H9 (cell line): ENCODE results near the gene ZCCHC7. TPM values are rescaled to one million over a fixed set of nuclear protein-coding genes. Genes with fewer than 3 reads are reported as not detected.

Source experiments
- DNase-seq: peaks from one replicate; pipeline ENCODE4 v3.0.0-alpha.2; 2017
- H2AFZ ChIP-seq: one replicate; pipeline ENCODE4 v1.6.1; 2013; ENCODE audit warnings: mild to moderate bottlenecking, low read length, control low read depth, moderate library complexity
- H2AK5ac ChIP-seq: 2 replicates; pipeline ENCODE4 v1.6.1; 2013; ENCODE audit warnings: low read length, control low read depth, mixed read lengths; ENCODE audit not compliant: insufficient read length
- H2BK120ac ChIP-seq: one replicate; pipeline ENCODE4 v1.6.1; 2013; ENCODE audit warnings: low read depth, mild to moderate bottlenecking, low read length, control low read depth, inconsistent platforms; ENCODE audit not compliant: poor library complexity, severe bottlenecking
- H2BK12ac ChIP-seq: 2 replicates; pipeline ENCODE4 v1.6.1; 2013; ENCODE audit warnings: low read length, control low read depth, mixed read lengths, low read depth; ENCODE audit not compliant: insufficient read length
- H2BK15ac ChIP-seq: 2 replicates; pipeline ENCODE4 v1.6.1; 2013; ENCODE audit warnings: low read depth, low read length, control low read depth
- H2BK20ac ChIP-seq: one replicate; pipeline ENCODE4 v1.6.1; 2013; ENCODE audit warnings: low read depth, mild to moderate bottlenecking, low read length, control low read depth, inconsistent platforms; ENCODE audit not compliant: poor library complexity, severe bottlenecking
- H2BK5ac ChIP-seq: 2 replicates; pipeline ENCODE4 v1.6.1; 2013; ENCODE audit warnings: low read length, control low read depth, mixed read lengths; ENCODE audit not compliant: insufficient read length
- H3K14ac ChIP-seq: 2 replicates; pipeline ENCODE4 v1.6.1; 2013; ENCODE audit warnings: low read length, control low read depth; ENCODE audit not compliant: insufficient read depth
- H3K18ac ChIP-seq: 2 replicates; pipeline ENCODE4 v1.6.1; 2013; ENCODE audit warnings: low read depth, mild to moderate bottlenecking, mixed read lengths, low read length, control low read depth; ENCODE audit not compliant: insufficient read length
- H3K23ac ChIP-seq: 2 replicates; pipeline ENCODE4 v1.6.1; 2013; ENCODE audit warnings: low read length, control low read depth, mixed read lengths, low read depth; ENCODE audit not compliant: insufficient read length
- H3K23me2 ChIP-seq: 2 replicates; pipeline ENCODE4 v1.6.1; 2013; ENCODE audit warnings: low read depth, mild to moderate bottlenecking, mixed read lengths, low read length, control low read depth; ENCODE audit not compliant: insufficient read length, poor library complexity, severe bottlenecking
- H3K27ac ChIP-seq: 2 replicates; pipeline ENCODE4 v1.5.1; 2013; ENCODE audit warnings: low read length, control low read depth, mixed read lengths, low read depth; ENCODE audit not compliant: insufficient read length
- H3K27me3 ChIP-seq: 2 replicates; pipeline ENCODE4 v1.6.1; 2013; ENCODE audit warnings: low read length, control low read depth, inconsistent platforms; ENCODE audit not compliant: insufficient read depth
- H3K4ac ChIP-seq: 2 replicates; pipeline ENCODE4 v1.6.1; 2013; ENCODE audit warnings: low read depth, mild to moderate bottlenecking, control low read depth, inconsistent platforms, low read length, moderate library complexity
- H3K4me1 ChIP-seq: 2 replicates; pipeline ENCODE4 v1.6.1; 2013; ENCODE audit warnings: low read length, control low read depth, inconsistent platforms; ENCODE audit not compliant: insufficient read depth
- H3K4me2 ChIP-seq: 2 replicates; pipeline ENCODE4 v1.6.1; 2013; ENCODE audit warnings: low read length, control low read depth, mixed read lengths; ENCODE audit not compliant: insufficient read length, insufficient read depth
- H3K56ac ChIP-seq: 2 replicates; pipeline ENCODE4 v1.6.1; 2013; ENCODE audit warnings: low read depth, mild to moderate bottlenecking, mixed read lengths, low read length, control low read depth; ENCODE audit not compliant: insufficient read length
- H3K79me1 ChIP-seq: 2 replicates; pipeline ENCODE4 v1.6.1; 2013; ENCODE audit warnings: low read depth, mild to moderate bottlenecking, moderate library complexity, low read length, control low read depth, inconsistent platforms; ENCODE audit not compliant: insufficient read depth, poor library complexity, severe bottlenecking
- H3K79me2 ChIP-seq: 2 replicates; pipeline ENCODE4 v1.6.1; 2013; ENCODE audit warnings: low read length, control low read depth, inconsistent platforms; ENCODE audit not compliant: insufficient read depth
- H3K9ac ChIP-seq: 2 replicates; pipeline ENCODE4 v1.6.1; 2013; ENCODE audit warnings: low read length, control low read depth, mixed read lengths; ENCODE audit not compliant: insufficient read length; ENCODE audit errors: extremely low read depth
- H3K9me3 ChIP-seq: one replicate; pipeline ENCODE4 v1.6.1; 2013; ENCODE audit warnings: low read depth, low read length, inconsistent platforms; ENCODE audit not compliant: control insufficient read depth
- H3T11ph ChIP-seq: one replicate; pipeline ENCODE4 v1.6.1; 2013; ENCODE audit warnings: mild to moderate bottlenecking, low read length, control low read depth, inconsistent platforms
- H4K20me1 ChIP-seq: one replicate; pipeline ENCODE4 v1.6.1; 2013; ENCODE audit not compliant: control insufficient read depth, insufficient read length, insufficient read depth
- H4K5ac ChIP-seq: 2 replicates; pipeline ENCODE4 v1.6.1; 2013; ENCODE audit warnings: low read depth, mild to moderate bottlenecking, mixed read lengths, low read length, control low read depth; ENCODE audit not compliant: insufficient read length
- H4K8ac ChIP-seq: replicated peaks from 2 replicates; pipeline ENCODE4 v1.6.1; 2013; ENCODE audit warnings: low read length, control low read depth, mixed read lengths, low read depth; ENCODE audit not compliant: insufficient read length
- H4K91ac ChIP-seq: 2 replicates; pipeline ENCODE4 v1.6.1; 2013; ENCODE audit warnings: low read depth, mild to moderate bottlenecking, moderate library complexity, mixed read lengths, low read length, control low read depth; ENCODE audit not compliant: insufficient read length
- H3K27ac Mint-ChIP-seq, 3 experiments: 2 replicates in 2 of 3; 3 replicates in 1 of 3; pipeline ENCODE4 v1.8.0; 2020 to 2021; ENCODE audit warnings: mixed read lengths in 3 of 3, mild to moderate bottlenecking in 1 of 3, moderate library complexity in 1 of 3
- H3K27me3 Mint-ChIP-seq: 2 replicates; pipeline ENCODE4 v1.8.0; 2021; ENCODE audit warnings: low read depth, mild to moderate bottlenecking, moderate library complexity, mixed read lengths
- H3K36me3 Mint-ChIP-seq, 3 experiments: 2 replicates in 2 of 3; 3 replicates in 1 of 3; pipeline ENCODE4 v1.8.0; 2020 to 2021; ENCODE audit warnings: low read depth in 3 of 3, mixed read lengths in 3 of 3; ENCODE audit not compliant: insufficient read depth in 1 of 3
- H3K4me1 Mint-ChIP-seq, 2 experiments: 2 replicates each; pipeline ENCODE4 v1.8.0; 2020; ENCODE audit warnings: mixed read lengths in 2 of 2
- H3K4me3 Mint-ChIP-seq, 2 experiments: 2 replicates in 1 of 2; 3 replicates in 1 of 2; pipeline ENCODE4 v1.8.0; 2020 to 2021; ENCODE audit warnings: mild to moderate bottlenecking in 2 of 2, mixed read lengths in 2 of 2, moderate library complexity in 1 of 2
- H3K9me3 Mint-ChIP-seq, 2 experiments: 2 replicates in 1 of 2; 3 replicates in 1 of 2; pipeline ENCODE4 v1.8.0; 2020; ENCODE audit warnings: mild to moderate bottlenecking in 2 of 2, mixed read lengths in 2 of 2, moderate library complexity in 1 of 2
- CTCF ChIP-seq: fragments of 200-600 bp; sonication (generic); conservative IDR thresholded peaks from 3 replicates; pipeline ENCODE4 v1.8.0; 2021; ENCODE audit warnings: antibody characterized with exemption, mild to moderate bottlenecking
- WGBS: extraction: QIAGEN DNeasy Blood & Tissue Kit; methylation state at CpG from one replicate; pipeline ENCODE4 v1.1.7; 2013; ENCODE audit warnings: missing lambda C conversion rate, low lambda C conversion rate, mixed read lengths; ENCODE audit not compliant: insufficient read length; ENCODE audit errors: extremely low coverage; 5-methylcytosine and 5-hydroxymethylcytosine counted together
- total RNA-seq: library from RNA; stranded (reverse); gene quantifications from 2 replicates; pipeline ENCODE4 v1.2.1, GENCODE V29; 2021

Gene ZCCHC7
- total RNA-seq, 1 experiment from 2014 or later = 20.3 TPM

- Histone ChIP-seq H3K4ac (no peak overlapping the region), H3K27ac (no peak overlapping the region), H2BK15ac (no peak overlapping the region), H2BK120ac (no peak overlapping the region), H4K20me1 (no peaks in the 10 kb centered on the region), H2BK20ac (no peak overlapping the region), H4K91ac (no peak overlapping the region), H3K23me2 (no peaks in the 10 kb centered on the region), H3K14ac (no peak overlapping the region), H3K79me2 (no peaks in the 10 kb centered on the region), H3K4me2 (no peak overlapping the region), H3K56ac (no peak overlapping the region), H3K4me1 (no peaks in the 10 kb centered on the region), H3K9me3 (no peaks in the 10 kb centered on the region), H3T11ph (no peak overlapping the region), H3K27me3 (no peaks in the 10 kb centered on the region), H2BK12ac (no peak overlapping the region), H4K8ac (no peak overlapping the region), H2AK5ac (no peak overlapping the region), H2AFZ (no peak overlapping the region), H4K5ac (no peak overlapping the region), H3K18ac (no peak overlapping the region), H2BK5ac (no peak overlapping the region), H3K9ac (no peak overlapping the region), H3K79me1 (no peaks in the 10 kb centered on the region), H3K23ac (no peak overlapping the region)
- DNase-seq = no peak
- H3K27ac Mint-ChIP-seq = no peak overlapping the region
- H3K4me1 Mint-ChIP-seq = peaks cover 12 to 17% of the 10 kb centered on the region in 2 experiments
- TF ChIP-seq CTCF = no peak
- no peak overlapping the region for H3K4me3 Mint-ChIP-seq
- H3K27me3 Mint-ChIP-seq = no peaks in the 10 kb centered on the region
- no CpG with 5 or more reads among the region's 4 CpGs for WGBS
- no peaks in the 10 kb centered on the region; a peak in 1 of 5 replicates for H3K9me3 Mint-ChIP-seq
- no peaks in the 10 kb centered on the region for H3K36me3 Mint-ChIP-seq
These were observed 166.9 kb downstream of the ZCCHC7 start for GRCh38 chr9:37287317-37287716.
